A549 (cell line): ENCODE data around the gene GMDS.

Experiments
- BCL3 ChIP-seq: fragments of >200 bp; sonication (Bioruptor Twin); formaldehyde crosslinking; IDR thresholded peaks from 3 replicates; pipeline ENCODE4 v1.6.1; 2016
- BHLHE40 ChIP-seq: IDR thresholded peaks from 2 replicates; pipeline ENCODE4 v1.6.1; 2012; ENCODE audit warnings: low read depth, low read length, inconsistent platforms
- CBX8 ChIP-seq: fragments of 200-600 bp; sonication (generic); IDR thresholded peaks from 2 replicates; pipeline ENCODE4 v1.6.1; 2016
- CTCF ChIP-seq: fragments of >200 bp; sonication (Bioruptor Twin); formaldehyde crosslinking; IDR thresholded peaks from 3 replicates; pipeline ENCODE4 v1.5.1; 2016
- E2F6 ChIP-seq: IDR thresholded peaks from 2 replicates; pipeline ENCODE4 v1.6.1; 2012; ENCODE audit warnings: low read depth, borderline replicate concordance
- ELK1 ChIP-seq: fragments of 150-350 bp; IDR thresholded peaks from 2 replicates; pipeline ENCODE4 v1.6.1; 2014; ENCODE audit warnings: low read depth, mild to moderate bottlenecking, low read length
- MAFK ChIP-seq: fragments of 450-650 bp; IDR thresholded peaks from 2 replicates; pipeline ENCODE4 v1.6.1; 2014; ENCODE audit not compliant: partially characterized antibody
- MAZ ChIP-seq: fragments of 150-350 bp; IDR thresholded peaks from 2 replicates; pipeline ENCODE4 v1.6.1; 2014; ENCODE audit warnings: antibody characterized with exemption, low read depth, low read length, borderline replicate concordance
- POLR2A ChIP-seq: IDR thresholded peaks from 2 replicates; pipeline ENCODE4 v1.6.1; 2012; ENCODE audit warnings: mild to moderate bottlenecking, low read length
- RAD21 ChIP-seq, 2 experiments: fragments of >200 bp in 1 of 2; sonication (Bioruptor Twin) in 1 of 2; formaldehyde crosslinking in 1 of 2; IDR thresholded peaks in 1 of 2; conservative IDR thresholded peaks in 1 of 2; 2 replicates in 1 of 2; 3 replicates in 1 of 2; pipeline ENCODE4 v1.6.1; 2012 to 2018; ENCODE audit warnings: inconsistent platforms in 1 of 2
- RCOR1 ChIP-seq: fragments of 150-350 bp; IDR thresholded peaks from 2 replicates; pipeline ENCODE4 v1.6.1; 2014; ENCODE audit warnings: antibody characterized with exemption, low read length, low read depth
- USF2 ChIP-seq: fragments of 450-650 bp; IDR thresholded peaks from 2 replicates; pipeline ENCODE4 v1.6.1; 2014; ENCODE audit warnings: antibody characterized with exemption

- TF ChIP-seq CTCF (no peak), CBX8 (no peak), BCL3 (no peak), ELK1 (no peak), POLR2A (no peak), MAFK (no peak), RCOR1 (no peak), MAZ (no peak), RAD21 (conservative IDR thresholded peaks at IDR 0.05 in 1 of 2, IDR thresholded peaks at IDR 0.05 in 1 of 2) (no peak), E2F6 (no peak), BHLHE40 (no peak), USF2 (no peak)
Observed at GRCh38 chr6:2078888-2079287, 166.5 kb downstream of the GMDS start.
